Activated T-cell treated with anti-CD3 and anti-CD28 coated beads, Interleukin-2, amount 50 U/mL, for 24 hours (primary cell): ENCODE results near the gene CDC42EP1.
A peak's percentile ranks its signal among the peaks of the same experiment; 100 is the strongest.

Source experiments
- DNase-seq: peaks from one replicate; pipeline ENCODE4 v3.0.0-alpha.2; 2020
- H3K27ac Mint-ChIP-seq: 2 replicates; pipeline ENCODE4 v1.8.0; 2020; ENCODE audit warnings: mild to moderate bottlenecking, mixed read lengths
- H3K27me3 Mint-ChIP-seq: 2 replicates; pipeline ENCODE4 v1.8.0; 2020; ENCODE audit warnings: mixed read lengths
- H3K36me3 Mint-ChIP-seq: 2 replicates; pipeline ENCODE4 v1.8.0; 2020; ENCODE audit warnings: low read depth, mixed read lengths
- H3K4me1 Mint-ChIP-seq: 2 replicates; pipeline ENCODE4 v1.8.0; 2020; ENCODE audit warnings: low read depth, mixed read lengths
- H3K4me3 Mint-ChIP-seq: 2 replicates; pipeline ENCODE4 v1.8.0; 2020; ENCODE audit warnings: mild to moderate bottlenecking, moderate library complexity, mixed read lengths
- H3K9me3 Mint-ChIP-seq: 2 replicates; pipeline ENCODE4 v1.8.0; 2020; ENCODE audit warnings: mixed read lengths

CDC42EP1 gene

DNA sequence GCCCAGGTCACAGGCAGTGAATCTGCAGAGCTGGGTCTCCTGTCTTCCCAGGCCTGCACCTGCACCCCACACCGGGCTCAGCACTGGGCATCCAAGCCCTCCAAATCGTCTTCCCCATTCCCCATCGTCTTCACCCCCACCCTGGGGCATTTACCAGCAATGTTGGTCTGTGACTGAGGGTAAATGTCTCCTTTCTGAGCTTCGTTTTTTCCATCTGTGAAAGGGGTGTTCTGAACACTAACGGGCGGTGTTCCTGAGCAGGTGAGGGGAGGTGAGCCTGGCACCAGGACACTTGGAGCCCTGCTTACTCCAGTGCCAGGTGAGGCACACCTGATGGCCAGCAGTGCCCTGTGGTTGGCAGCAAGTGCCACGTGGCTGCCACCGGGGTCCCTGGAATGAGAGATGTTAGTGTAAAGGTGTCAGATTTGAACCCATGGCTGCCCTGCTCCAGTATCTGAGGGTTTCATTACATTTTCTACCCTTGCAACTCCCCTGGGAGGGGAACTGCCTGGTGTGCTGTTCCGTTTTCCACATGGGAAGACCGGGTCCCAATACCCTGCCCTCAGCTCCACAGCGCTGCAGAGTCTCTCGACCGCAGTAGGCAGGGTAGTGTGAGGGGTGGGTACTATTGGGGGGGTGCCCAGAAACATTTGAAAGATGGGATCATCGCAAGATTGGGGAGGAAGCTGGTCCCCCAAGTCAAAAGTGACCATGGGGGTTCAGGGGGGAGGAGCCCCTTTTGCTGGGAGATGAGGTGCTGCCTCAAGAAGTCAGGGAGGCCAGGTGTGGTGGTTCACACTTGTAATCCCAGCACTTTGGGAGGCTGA is 2.0 kb downstream of the CDC42EP1 start:
- Mint-ChIP-seq H3K4me3 (peak overlapping the region; percentile 47), H3K4me1 (peaks cover 34% of the 10 kb centered on the region), H3K27me3 (peaks cover 58% of the 10 kb centered on the region), H3K36me3 (no peaks in the 10 kb centered on the region), H3K27ac (no peak overlapping the region), H3K9me3 (no peaks in the 10 kb centered on the region)
- DNase-seq: no peak

DNA sequence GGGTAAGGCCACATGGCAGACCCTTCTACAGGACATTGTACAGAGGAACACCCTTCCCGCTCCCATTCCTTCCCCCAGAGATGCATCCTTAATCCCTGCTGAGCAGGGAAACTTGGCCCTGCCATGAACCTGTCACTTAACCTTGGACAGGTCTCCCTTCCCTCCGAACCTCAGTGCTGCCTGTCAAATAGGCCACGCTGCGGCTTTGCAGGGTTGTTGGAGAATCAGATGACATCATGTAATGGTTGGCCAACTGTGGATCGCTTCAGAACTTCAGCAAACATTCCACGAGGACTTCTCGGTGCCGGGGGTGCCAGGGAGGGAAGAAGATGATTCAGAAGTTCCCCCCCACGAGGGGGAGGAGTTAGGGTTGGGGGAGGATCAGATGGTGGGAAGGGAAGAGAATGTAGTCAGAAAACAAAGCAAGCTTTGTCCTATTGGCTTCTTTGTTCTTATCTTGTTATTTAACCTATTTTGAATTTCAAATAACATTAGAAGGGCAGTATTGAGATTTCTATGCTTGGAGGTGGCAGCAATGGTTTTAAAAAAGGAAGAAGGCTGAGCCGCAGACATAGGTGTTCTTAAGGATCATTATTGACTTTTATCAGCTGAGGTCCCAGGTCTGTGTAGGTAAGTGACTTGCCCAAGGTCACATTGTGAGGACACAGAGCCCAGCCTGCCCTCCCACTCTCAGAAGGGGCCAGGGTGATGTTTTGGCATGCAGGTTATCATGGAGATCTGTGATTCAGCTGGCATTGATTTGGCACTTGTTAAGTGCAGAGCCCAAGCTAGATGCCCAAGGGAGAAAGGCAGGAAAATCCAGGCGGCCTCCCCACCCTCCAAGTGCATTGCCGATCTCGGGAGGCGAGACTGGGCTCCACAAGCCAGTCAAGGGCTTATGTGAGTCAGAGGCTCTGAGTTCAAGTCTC is 3.1 kb downstream of the CDC42EP1 start:
- Mint-ChIP-seq H3K27ac (no peak overlapping the region), H3K4me3 (no peak overlapping the region), H3K9me3 (no peaks in the 10 kb centered on the region), H3K36me3 (no peaks in the 10 kb centered on the region), H3K27me3 (peaks cover 50% of the 10 kb centered on the region), H3K4me1 (peaks cover 38% of the 10 kb centered on the region)
- no peak for DNase-seq

DNA sequence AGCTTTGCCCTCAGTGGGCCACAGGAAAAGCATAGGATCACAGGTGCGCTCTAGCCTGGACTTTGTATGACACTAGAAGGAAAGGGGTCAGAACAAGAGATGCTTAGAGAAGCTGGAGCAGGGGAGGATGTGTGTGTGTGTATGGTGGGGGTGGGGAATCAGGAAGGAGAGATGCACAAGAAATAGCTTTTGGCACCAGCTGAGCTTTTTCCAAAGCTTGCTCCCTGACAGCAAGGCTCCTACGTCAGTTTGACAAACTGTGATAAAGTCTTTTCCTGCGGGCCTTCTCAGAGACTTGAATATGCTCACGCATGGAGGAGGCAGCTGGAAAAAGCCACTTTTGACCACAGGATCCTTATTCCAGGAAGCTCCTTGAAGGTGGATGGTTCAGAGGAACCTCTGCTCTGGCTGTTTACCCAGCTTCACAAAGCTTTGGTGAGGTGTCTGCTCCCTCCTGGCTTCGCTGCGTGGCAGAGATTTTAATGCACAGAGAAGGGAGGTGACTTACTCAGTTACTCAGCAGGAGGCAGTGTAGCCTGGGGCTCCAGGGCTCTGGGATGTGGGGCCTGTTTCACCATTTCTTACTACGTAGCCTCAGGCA is 3.9 kb downstream of the CDC42EP1 start:
- no peak overlapping the region for H3K27ac Mint-ChIP-seq
- no peaks in the 10 kb centered on the region for H3K36me3 Mint-ChIP-seq
- no peak for DNase-seq
- H3K4me3 Mint-ChIP-seq: no peak overlapping the region
- peaks cover 38% of the 10 kb centered on the region for H3K4me1 Mint-ChIP-seq
- peaks cover 45% of the 10 kb centered on the region for H3K27me3 Mint-ChIP-seq
- H3K9me3 Mint-ChIP-seq: no peaks in the 10 kb centered on the region

DNA sequence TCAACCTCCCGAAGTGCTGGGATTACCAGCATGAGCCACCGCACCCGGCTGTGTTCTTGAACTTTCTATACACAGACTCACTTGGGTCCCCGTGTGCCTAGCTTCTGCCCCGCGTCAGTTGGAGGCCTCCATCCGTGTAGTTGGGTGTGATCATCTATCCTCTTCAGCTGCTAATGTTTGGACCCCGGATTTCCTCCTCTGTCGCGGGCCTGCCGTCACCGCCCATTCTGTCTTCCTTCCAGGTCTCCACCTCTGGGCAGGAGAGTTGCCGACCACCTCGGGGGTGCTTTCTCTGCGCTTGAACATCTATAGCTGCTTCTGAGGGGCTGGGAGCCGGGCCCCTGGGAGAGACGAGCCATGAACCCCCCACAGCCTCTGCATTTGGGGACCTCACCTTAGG is 5.5 kb downstream of the CDC42EP1 start:
- H3K4me1 Mint-ChIP-seq: peaks cover 36% of the 10 kb centered on the region
- no peaks in the 10 kb centered on the region for H3K36me3 Mint-ChIP-seq
- peaks cover 39% of the 10 kb centered on the region for H3K27me3 Mint-ChIP-seq
- no peaks in the 10 kb centered on the region for H3K9me3 Mint-ChIP-seq
- DNase-seq: no peak
- no peak overlapping the region for H3K4me3 Mint-ChIP-seq
- H3K27ac Mint-ChIP-seq: no peak overlapping the region

DNA sequence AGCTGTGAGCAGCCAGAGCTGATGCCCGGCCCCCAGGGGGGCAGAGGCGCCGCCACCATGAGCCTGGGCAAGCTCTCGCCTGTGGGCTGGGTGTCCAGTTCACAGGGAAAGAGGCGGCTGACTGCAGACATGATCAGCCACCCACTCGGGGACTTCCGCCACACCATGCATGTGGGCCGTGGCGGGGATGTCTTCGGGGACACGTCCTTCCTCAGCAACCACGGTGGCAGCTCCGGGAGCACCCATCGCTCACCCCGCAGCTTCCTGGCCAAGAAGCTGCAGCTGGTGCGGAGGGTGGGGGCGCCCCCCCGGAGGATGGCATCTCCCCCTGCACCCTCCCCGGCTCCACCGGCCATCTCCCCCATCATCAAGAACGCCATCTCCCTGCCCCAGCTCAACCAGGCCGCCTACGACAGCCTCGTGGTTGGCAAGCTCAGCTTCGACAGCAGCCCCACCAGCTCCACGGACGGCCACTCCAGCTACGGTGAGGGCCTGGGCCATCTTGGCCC is 6.1 kb downstream of the CDC42EP1 start:
- peaks cover 32% of the 10 kb centered on the region for H3K4me1 Mint-ChIP-seq
- H3K4me3 Mint-ChIP-seq: peak overlapping the region; percentile 15
- H3K9me3 Mint-ChIP-seq: no peaks in the 10 kb centered on the region
- no peaks in the 10 kb centered on the region for H3K36me3 Mint-ChIP-seq
- peak overlapping the region; percentile 71 for H3K27ac Mint-ChIP-seq
- peak; percentile 60 for DNase-seq
- peaks cover 34% of the 10 kb centered on the region for H3K27me3 Mint-ChIP-seq

DNA sequence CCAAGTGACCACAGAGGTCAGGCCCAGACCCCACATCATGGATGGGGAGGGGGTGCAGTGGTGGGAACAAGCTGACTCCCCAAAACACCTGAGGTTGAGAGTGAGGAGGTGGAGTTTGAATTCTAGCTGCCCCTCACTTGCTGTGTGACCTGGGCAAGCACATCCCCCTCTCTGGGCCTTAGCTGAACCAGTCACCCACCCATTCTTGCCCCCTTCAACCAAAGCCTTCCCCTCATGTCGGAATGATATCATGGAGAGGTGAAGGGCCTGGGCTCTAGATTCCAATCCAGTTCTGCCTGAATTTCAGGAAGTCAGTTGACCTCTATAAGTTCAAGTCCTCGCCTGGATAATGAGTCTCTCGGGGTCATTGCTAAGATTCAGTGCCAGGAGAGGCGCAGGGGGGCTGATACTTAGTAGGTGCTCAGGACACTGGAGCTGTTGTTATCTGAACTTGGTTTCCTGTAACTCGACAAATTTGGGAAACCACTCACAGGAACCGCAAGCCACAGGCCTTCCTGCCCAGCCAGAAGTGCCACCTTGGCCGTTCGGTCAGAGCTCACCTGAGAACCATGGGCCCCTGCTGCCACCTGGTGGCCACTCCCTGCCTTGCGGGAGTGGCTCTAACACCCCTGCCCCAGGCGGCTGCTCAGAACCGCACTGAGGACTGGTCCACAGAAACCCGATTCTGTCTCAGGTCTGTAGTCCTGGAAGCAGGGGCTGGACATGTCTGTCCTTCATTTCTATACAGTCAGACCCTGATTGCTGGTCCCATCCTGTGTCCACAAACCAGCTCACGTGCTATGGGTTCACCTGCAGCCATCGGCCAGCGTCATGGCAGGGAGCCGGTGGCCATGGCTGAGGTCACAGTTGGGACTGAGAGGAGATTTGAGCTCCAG is 6.9 kb downstream of the CDC42EP1 start:
- DNase-seq: peak; percentile 92
- H3K4me3 Mint-ChIP-seq: peak overlapping the region; percentile 56
- H3K27ac Mint-ChIP-seq: peak overlapping the region; percentile 89
- H3K36me3 Mint-ChIP-seq: no peaks in the 10 kb centered on the region
- peaks cover 24% of the 10 kb centered on the region for H3K4me1 Mint-ChIP-seq
- peaks cover 26% of the 10 kb centered on the region for H3K27me3 Mint-ChIP-seq
- no peaks in the 10 kb centered on the region for H3K9me3 Mint-ChIP-seq

DNA sequence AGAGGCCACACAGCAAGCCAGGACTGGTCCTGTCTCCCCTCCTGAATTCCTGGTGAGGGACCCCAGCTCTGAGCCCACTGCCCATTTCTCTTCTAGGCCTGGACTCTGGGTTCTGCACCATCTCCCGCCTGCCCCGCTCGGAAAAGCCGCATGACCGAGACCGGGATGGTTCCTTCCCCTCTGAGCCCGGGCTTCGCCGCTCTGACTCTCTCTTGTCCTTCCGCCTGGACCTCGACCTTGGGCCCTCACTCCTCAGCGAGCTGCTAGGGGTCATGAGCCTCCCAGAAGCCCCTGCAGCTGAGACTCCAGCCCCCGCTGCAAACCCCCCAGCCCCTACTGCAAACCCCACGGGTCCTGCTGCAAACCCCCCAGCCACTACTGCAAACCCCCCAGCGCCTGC is 7.7 kb downstream of the CDC42EP1 start:
- H3K36me3 Mint-ChIP-seq: no peaks in the 10 kb centered on the region

DNA sequence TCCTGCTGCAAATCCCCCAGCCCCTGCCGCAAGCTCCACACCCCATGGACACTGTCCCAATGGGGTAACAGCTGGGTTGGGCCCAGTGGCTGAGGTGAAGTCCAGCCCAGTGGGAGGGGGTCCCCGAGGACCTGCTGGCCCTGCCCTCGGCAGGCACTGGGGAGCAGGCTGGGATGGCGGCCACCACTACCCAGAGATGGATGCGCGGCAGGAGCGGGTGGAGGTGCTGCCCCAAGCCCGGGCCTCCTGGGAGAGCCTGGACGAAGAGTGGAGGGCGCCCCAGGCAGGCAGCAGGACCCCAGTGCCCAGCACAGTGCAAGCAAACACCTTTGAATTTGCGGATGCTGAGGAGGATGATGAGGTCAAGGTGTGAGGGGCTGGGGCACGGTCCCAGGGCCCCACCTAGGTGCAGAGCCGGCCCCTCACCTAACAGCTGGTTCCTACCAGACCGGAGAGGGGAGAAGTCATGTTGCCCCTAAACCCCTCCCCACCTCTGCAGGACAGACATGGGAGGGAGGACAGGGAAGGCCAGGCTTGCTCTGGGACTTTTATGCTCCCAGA is 8.2 kb downstream of the CDC42EP1 start:
- H3K9me3 Mint-ChIP-seq: no peaks in the 10 kb centered on the region
- H3K36me3 Mint-ChIP-seq: no peaks in the 10 kb centered on the region
- no peak overlapping the region for H3K27ac Mint-ChIP-seq
- DNase-seq: no peak
- no peak overlapping the region for H3K4me3 Mint-ChIP-seq
- H3K27me3 Mint-ChIP-seq: peaks cover 14% of the 10 kb centered on the region
- peaks cover 20% of the 10 kb centered on the region for H3K4me1 Mint-ChIP-seq

More for the DNA sequence above, 7.7 kb downstream of the CDC42EP1 start:
- Mint-ChIP-seq H3K27ac (no peak overlapping the region), H3K4me3 (no peak overlapping the region), H3K9me3 (no peaks in the 10 kb centered on the region), H3K4me1 (peaks cover 20% of the 10 kb centered on the region), H3K27me3 (peaks cover 19% of the 10 kb centered on the region)
- DNase-seq: no peak

DNA sequence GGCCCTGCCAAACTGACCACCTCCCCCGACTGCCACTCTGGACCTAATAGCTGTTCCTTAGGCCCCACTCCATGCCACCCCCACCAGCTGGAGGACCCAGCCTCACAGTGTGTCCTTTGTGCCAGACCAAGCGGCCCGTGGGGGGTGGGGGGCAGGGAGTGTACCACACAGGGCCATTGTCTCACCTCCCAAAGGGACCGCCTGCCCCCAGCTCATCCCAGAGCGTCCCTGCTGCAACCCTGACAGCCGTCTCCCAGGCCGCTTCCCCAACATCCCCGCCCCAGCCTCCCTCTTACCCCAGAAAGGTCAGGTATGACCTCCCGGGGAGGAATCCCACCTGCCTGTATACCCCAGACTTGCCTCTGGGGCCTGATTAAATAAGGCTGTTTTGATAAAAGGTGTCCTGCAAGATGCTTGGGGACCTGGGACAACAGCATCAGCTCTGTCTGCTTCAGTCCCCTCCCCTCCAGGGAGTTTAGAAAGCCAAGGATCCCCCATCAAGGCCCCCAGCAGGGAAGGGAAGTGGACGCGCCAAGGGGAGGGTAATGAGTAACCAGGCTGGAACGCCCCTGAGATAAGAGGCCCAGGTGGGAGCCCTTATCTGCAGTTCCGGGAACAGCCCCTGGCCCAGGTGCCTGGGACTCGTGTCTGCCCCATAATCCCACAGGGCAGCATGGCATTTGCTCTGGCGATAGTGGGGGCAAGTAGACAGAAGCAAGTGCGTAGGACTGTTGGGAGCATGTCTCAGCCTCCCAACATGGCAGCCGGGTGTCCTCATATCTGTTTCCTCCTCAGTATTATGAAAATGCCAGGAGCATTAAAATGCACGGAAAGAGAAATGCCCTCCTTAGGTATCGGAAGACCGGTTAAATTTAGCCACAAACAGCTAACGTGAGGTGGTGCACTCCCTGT is 9.0 kb downstream of the CDC42EP1 start:
- H3K27me3 Mint-ChIP-seq: peaks cover 7% of the 10 kb centered on the region
- H3K4me3 Mint-ChIP-seq: no peak overlapping the region

DNA sequence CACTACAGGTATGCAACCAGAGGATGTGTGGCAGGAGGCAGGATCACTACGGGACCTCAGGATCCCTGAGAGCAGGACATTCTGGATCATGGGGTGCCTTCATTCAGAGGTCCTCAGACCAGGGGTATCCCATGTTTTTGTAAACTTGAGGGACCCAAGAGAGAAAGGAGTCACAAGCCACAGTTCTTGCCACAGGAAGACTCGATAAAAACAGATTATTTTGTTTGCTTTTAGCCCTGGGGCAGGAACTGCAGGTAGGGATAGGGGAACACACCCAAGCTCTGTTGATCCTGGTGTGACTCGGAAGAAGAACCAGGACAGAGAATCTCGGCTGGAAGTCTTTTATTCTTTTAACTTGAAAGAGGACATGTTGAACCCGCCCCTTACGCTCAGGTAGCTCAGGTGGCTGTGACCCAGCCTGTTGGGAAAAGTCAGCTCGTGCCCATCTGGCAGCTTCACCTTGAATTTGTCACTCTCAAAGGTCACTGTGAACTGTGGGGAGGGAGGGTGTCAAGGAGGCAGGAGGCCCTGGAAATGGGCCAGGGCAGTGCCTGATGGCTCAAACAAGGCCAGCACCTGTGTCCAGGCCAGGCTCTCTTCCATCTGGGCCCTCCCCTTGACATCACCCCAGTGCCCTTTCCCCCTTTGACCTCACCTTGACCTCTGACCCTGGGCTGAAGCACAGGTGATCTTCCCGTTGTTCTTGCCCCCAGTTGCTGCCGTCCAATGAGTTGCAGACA is 9.8 kb downstream of the CDC42EP1 start:
- H3K36me3 Mint-ChIP-seq: no peaks in the 10 kb centered on the region
- H3K4me1 Mint-ChIP-seq: peaks cover 20% of the 10 kb centered on the region
- H3K4me3 Mint-ChIP-seq: no peak overlapping the region
- H3K27ac Mint-ChIP-seq: no peak overlapping the region
- H3K27me3 Mint-ChIP-seq: peaks cover 3% of the 10 kb centered on the region
- no peaks in the 10 kb centered on the region for H3K9me3 Mint-ChIP-seq
- no peak for DNase-seq

More for the DNA sequence above, 9.0 kb downstream of the CDC42EP1 start:
- H3K27ac Mint-ChIP-seq: no peak overlapping the region
- DNase-seq: no peak
- H3K9me3 Mint-ChIP-seq: no peaks in the 10 kb centered on the region
- no peaks in the 10 kb centered on the region for H3K36me3 Mint-ChIP-seq
- peaks cover 20% of the 10 kb centered on the region for H3K4me1 Mint-ChIP-seq

DNA sequence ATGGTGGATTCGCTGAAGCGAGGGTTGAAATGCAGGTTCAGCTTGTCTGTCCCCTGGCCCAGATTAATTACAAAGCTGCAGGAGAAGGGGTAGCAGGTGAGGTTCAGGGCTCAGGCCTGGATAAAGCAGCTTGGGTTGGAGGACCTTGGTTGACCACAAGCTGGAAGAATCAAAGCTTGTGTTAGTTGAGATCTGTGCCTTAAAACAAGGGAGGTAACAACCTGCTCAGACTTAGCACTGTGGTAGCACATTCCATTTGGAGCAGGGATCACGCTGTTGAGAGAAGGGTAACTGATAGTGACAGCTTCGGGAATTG is 10.3 kb downstream of the CDC42EP1 start:
- Mint-ChIP-seq H3K9me3 (no peaks in the 10 kb centered on the region), H3K36me3 (no peaks in the 10 kb centered on the region), H3K27me3 (peaks cover 3% of the 10 kb centered on the region), H3K4me3 (no peak overlapping the region), H3K27ac (no peak overlapping the region), H3K4me1 (peaks cover 20% of the 10 kb centered on the region)
- DNase-seq: no peak

DNA sequence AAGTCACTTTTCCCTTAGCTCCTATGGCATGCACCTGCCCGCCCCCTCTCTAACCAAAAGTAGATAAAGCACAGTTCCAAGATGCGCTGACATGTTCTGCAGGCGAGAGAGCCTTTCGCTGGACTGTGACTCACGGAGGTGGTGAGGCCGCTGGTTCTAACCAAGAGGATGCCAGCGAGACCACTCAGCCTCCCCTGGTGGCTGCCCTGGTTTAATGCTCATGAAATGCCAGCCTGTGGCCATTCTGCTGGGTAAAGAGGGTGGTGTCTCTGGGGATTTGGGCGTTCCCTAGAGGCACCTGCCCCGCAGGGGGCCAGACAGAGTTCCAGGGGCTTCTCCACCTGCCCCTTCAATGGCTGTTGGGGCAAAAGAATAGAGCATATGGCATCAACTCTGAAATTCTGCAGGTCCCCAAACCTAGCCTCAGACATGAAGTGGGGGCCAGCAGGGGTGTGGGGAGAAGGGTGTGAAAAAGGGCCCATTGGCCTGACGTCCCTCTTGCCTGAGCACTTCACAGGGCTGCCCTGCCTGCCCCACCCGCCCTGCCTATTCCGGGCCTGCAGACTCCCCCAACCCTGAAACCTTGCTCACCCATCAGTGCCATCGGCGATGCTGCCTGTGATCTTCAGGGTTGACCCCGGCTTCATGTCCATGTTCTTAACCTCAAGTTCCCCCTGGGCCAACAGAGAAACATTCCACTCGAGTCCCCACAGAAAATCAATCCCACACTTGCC is 11.1 kb downstream of the CDC42EP1 start:
- Mint-ChIP-seq H3K27ac (no peak overlapping the region), H3K36me3 (no peaks in the 10 kb centered on the region), H3K9me3 (no peaks in the 10 kb centered on the region), H3K4me1 (peaks cover 12% of the 10 kb centered on the region), H3K27me3 (no peaks in the 10 kb centered on the region), H3K4me3 (no peak overlapping the region)
- DNase-seq: no peak
